HepG2 (cell line): ENCODE results near the gene MYADML2. TPM values are rescaled to one million over a fixed set of nuclear protein-coding genes. Genes with fewer than 3 reads are reported as not detected.
A peak's percentile ranks its signal among the peaks of the same experiment; 100 is the strongest.

ENCODE experiments used
- ELF3 ChIP-seq: IDR thresholded peaks from 2 replicates; pipeline ENCODE4 v1.6.1; 2016; ENCODE audit warnings: missing genetic modification reagents, missing compliant biosample characterization
- FOXA1 ChIP-seq, 2 experiments: fragments of 450-650 bp in 1 of 2; sonication (generic) in 1 of 2; formaldehyde crosslinking in 1 of 2; IDR thresholded peaks; 2 replicates each; pipeline versions ENCODE4 v1.4.0 to v1.6.1; 2016 to 2020; ENCODE audit warnings: missing genetic modification reagents in 1 of 2
- GPN1 ChIP-seq: sonication (generic); formaldehyde crosslinking; IDR thresholded peaks from 2 replicates; pipeline ENCODE4 v1.5.1; 2020; ENCODE audit warnings: missing genetic modification reagents, borderline replicate concordance
- HNF4A ChIP-seq: sonication (generic); formaldehyde crosslinking; IDR thresholded peaks from 2 replicates; pipeline ENCODE4 v1.4.0; 2020; ENCODE audit warnings: missing genetic modification reagents
- IKZF4 ChIP-seq: sonication (generic); formaldehyde crosslinking; IDR thresholded peaks from 2 replicates; pipeline ENCODE4 v1.5.1; 2020; ENCODE audit warnings: borderline replicate concordance, mild to moderate bottlenecking, low read depth, missing genetic modification reagents; ENCODE audit errors: not compliant biosample characterization
- KDM6A ChIP-seq: IDR thresholded peaks from 2 replicates; pipeline ENCODE4 v1.6.1; 2016; ENCODE audit warnings: low read depth
- KLF12 ChIP-seq: sonication (generic); formaldehyde crosslinking; IDR thresholded peaks from 2 replicates; pipeline ENCODE4 v1.4.0; 2020; ENCODE audit warnings: missing genetic modification reagents, borderline replicate concordance
- MATR3 ChIP-seq: sonication (generic); formaldehyde crosslinking; IDR thresholded peaks from 2 replicates; pipeline ENCODE4 v1.4.0; 2020; ENCODE audit warnings: missing genetic modification reagents
- MIER3 ChIP-seq: IDR thresholded peaks from 2 replicates; pipeline ENCODE4 v1.6.1; 2016; ENCODE audit warnings: missing compliant biosample characterization, borderline replicate concordance
- NCOA2 ChIP-seq: sonication (generic); formaldehyde crosslinking; IDR thresholded peaks from 2 replicates; pipeline ENCODE4 v1.8.0; 2022; ENCODE audit warnings: inconsistent platforms
- RFX5 ChIP-seq: IDR thresholded peaks from 2 replicates; pipeline ENCODE4 v1.6.1; 2011; ENCODE audit warnings: low read depth, low read length, improper control_type of control experiment
- TCF12 ChIP-seq, 2 experiments: fragments of 450-650 bp in 1 of 2; sonication (generic) in 1 of 2; formaldehyde crosslinking in 1 of 2; IDR thresholded peaks; 2 replicates each; pipeline versions ENCODE4 v1.6.1 to v1.8.0; 2017 to 2022; ENCODE audit warnings: antibody characterized with exemption in 1 of 2, mild to moderate bottlenecking in 1 of 2, missing genetic modification reagents in 1 of 2, moderate library complexity in 1 of 2
- ZNF496 ChIP-seq: sonication (generic); formaldehyde crosslinking; IDR thresholded peaks from 2 replicates; pipeline ENCODE4 v1.8.1; 2023; ENCODE audit warnings: mild to moderate bottlenecking, moderate library complexity, missing genetic modification reagents; ENCODE audit not compliant: insufficient replicate concordance
- ZNF607 ChIP-seq: sonication (generic); formaldehyde crosslinking; IDR thresholded peaks from 2 replicates; pipeline ENCODE4 v1.5.1; 2020; ENCODE audit warnings: missing genetic modification reagents, mild to moderate bottlenecking, borderline replicate concordance
- ZNF775 ChIP-seq: sonication (generic); formaldehyde crosslinking; IDR thresholded peaks from 2 replicates; pipeline ENCODE4 v1.4.0; 2020; ENCODE audit warnings: missing genetic modification reagents, mild to moderate bottlenecking, moderate library complexity, borderline replicate concordance
- polyA plus RNA-seq, 8 experiments: library from polyadenylated mRNA; depleted of rRNA in 3 of 8; stranded (reverse) in 7 of 8; unstranded in 1 of 8; fragments of >200 nt; fragmentation: Illumina TruSeq in 4 of 8; extraction: Trizol in 4 of 8; gene quantifications; 2 replicates each; pipeline versions ENCODE4 v1.2.1 to v1.2.3, GENCODE V29; 2011 to 2016; ENCODE audit warnings: low read depth in 4 of 8, missing spikeins in 1 of 8, mixed read lengths in 1 of 8; ENCODE audit not compliant: insufficient read depth in 1 of 8
- total RNA-seq, 5 experiments: library from RNA; depleted of rRNA; stranded (reverse); fragments of >200 nt; fragmentation: Illumina TruSeq; extraction: Trizol; gene quantifications; 2 replicates each; pipeline ENCODE4 v1.2.3, GENCODE V29; 2016; ENCODE audit warnings: low read depth in 1 of 5
- TF ChIP-seq, protein P1 (sequence below): sonication (generic); formaldehyde crosslinking; IDR thresholded peaks from 2 replicates; pipeline ENCODE4 v1.4.0; 2020; ENCODE audit warnings: mild to moderate bottlenecking, missing genetic modification reagents
- TF ChIP-seq, protein P2 (sequence below): sonication (generic); formaldehyde crosslinking; IDR thresholded peaks from 2 replicates; pipeline ENCODE4 v1.5.0; 2020; ENCODE audit warnings: mild to moderate bottlenecking, low read depth, missing genetic modification reagents, borderline replicate concordance
- TF ChIP-seq, protein P3 (sequence below): sonication (generic); formaldehyde crosslinking; IDR thresholded peaks from 2 replicates; pipeline ENCODE4 v1.9.0; 2021; ENCODE audit warnings: missing genetic modification reagents, mild to moderate bottlenecking, borderline replicate concordance
- TF ChIP-seq, protein P4 (sequence below): sonication (generic); formaldehyde crosslinking; IDR thresholded peaks from 2 replicates; pipeline ENCODE4 v1.5.0; 2020; ENCODE audit warnings: mild to moderate bottlenecking, missing genetic modification reagents
- TF ChIP-seq, protein P5 (sequence below): sonication (generic); formaldehyde crosslinking; IDR thresholded peaks from 2 replicates; pipeline ENCODE4 v1.4.0; 2020; ENCODE audit warnings: mild to moderate bottlenecking, missing genetic modification reagents

MYADML2 gene
- total and polyA plus RNA-seq, 2 of the 13 experiments (the other 11 are each of a cell fraction or from before 2014, with no cell fraction given) = not detected

DNA sequence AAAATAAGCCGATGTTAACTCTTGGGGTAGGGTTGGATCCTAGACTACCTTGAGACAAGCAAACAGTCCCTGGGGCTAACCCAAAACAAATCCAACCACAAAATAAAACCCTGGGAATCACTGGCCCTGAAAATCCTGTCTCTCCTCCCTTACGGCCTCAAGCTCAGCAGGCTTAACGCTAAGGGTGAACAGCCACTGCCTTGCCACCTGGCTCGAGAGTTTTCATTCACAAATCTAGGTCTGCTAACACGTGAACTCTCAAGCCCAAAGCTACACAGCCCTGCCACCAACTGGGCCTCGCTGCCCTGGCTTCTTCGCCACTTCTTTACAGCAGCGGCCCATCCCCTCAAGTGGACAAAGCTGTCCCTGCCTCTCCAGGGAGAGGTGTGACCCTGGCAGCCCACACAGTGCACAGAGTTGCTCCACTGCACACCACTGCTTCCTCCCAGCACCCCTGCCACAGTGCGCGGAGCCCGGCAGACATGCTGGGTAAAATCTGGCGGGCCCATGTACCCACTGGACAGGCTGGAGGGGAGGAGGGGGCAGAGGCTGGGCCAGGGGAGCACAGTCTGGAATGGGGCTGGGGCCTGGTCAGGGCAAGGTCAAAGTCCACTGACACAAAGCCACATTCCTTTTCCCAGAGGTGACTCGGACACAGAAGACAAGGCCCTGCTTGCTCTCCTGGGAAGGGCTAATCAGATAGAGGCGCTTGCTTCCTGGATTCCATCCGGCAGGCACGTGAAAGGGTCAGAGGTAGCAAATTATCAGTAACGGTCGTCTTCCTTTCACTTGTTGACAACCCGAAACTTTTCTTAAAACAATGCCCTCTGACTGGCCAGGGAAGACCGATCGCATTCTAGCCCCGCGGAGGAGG lies 36.8 kb downstream of the MYADML2 start (continued):
- TF ChIP-seq FOXA1 (IDR thresholded peaks at IDR 0.05) (no peak), FOXA1 (CRISPR knock-in tag; IDR thresholded peaks at IDR 0.05) (peak; percentile 9; the same call in 1 of the 2 replicates), TCF12 (IDR thresholded peaks at IDR 0.05) (no peak), TCF12 (CRISPR knock-in tag; IDR thresholded peaks at IDR 0.05) (peak; percentile 26; the same call in 1 of the 2 replicates), HNF4A (peak; percentile 100), NCOA2 (CRISPR knock-in tag) (peak; percentile 88), IKZF4 (peak; percentile 82), ZNF775 (CRISPR knock-in tag) (peak; percentile 30; the same call in 1 of the 2 replicates), ELF3 (CRISPR knock-in tag) (peak; percentile 93), KLF12 (CRISPR knock-in tag) (peak; percentile 28; the same call in 1 of the 2 replicates), MIER3 (CRISPR knock-in tag) (peak; percentile 71; the same call in 1 of the 2 replicates), ZNF607 (CRISPR knock-in tag) (peak; percentile 55; the same call in 1 of the 2 replicates), RFX5 (peak; percentile 34; the same call in 1 of the 2 replicates), GPN1 (no peak), ZNF496 (CRISPR knock-in tag) (no peak), KDM6A (CRISPR knock-in tag) (peak; percentile 89), MATR3 (CRISPR knock-in tag) (no peak)
- TF ChIP-seq, protein P1, sequence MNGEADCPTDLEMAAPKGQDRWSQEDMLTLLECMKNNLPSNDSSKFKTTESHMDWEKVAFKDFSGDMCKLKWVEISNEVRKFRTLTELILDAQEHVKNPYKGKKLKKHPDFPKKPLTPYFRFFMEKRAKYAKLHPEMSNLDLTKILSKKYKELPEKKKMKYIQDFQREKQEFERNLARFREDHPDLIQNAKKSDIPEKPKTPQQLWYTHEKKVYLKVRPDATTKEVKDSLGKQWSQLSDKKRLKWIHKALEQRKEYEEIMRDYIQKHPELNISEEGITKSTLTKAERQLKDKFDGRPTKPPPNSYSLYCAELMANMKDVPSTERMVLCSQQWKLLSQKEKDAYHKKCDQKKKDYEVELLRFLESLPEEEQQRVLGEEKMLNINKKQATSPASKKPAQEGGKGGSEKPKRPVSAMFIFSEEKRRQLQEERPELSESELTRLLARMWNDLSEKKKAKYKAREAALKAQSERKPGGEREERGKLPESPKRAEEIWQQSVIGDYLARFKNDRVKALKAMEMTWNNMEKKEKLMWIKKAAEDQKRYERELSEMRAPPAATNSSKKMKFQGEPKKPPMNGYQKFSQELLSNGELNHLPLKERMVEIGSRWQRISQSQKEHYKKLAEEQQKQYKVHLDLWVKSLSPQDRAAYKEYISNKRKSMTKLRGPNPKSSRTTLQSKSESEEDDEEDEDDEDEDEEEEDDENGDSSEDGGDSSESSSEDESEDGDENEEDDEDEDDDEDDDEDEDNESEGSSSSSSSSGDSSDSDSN = peak; percentile 85
- TF ChIP-seq, protein P2, sequence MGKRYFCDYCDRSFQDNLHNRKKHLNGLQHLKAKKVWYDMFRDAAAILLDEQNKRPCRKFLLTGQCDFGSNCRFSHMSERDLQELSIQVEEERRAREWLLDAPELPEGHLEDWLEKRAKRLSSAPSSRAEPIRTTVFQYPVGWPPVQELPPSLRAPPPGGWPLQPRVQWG = no peak
- TF ChIP-seq, protein P3, sequence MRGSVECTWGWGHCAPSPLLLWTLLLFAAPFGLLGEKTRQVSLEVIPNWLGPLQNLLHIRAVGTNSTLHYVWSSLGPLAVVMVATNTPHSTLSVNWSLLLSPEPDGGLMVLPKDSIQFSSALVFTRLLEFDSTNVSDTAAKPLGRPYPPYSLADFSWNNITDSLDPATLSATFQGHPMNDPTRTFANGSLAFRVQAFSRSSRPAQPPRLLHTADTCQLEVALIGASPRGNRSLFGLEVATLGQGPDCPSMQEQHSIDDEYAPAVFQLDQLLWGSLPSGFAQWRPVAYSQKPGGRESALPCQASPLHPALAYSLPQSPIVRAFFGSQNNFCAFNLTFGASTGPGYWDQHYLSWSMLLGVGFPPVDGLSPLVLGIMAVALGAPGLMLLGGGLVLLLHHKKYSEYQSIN (CRISPR knock-in tag) = no peak
- TF ChIP-seq, protein P4, sequence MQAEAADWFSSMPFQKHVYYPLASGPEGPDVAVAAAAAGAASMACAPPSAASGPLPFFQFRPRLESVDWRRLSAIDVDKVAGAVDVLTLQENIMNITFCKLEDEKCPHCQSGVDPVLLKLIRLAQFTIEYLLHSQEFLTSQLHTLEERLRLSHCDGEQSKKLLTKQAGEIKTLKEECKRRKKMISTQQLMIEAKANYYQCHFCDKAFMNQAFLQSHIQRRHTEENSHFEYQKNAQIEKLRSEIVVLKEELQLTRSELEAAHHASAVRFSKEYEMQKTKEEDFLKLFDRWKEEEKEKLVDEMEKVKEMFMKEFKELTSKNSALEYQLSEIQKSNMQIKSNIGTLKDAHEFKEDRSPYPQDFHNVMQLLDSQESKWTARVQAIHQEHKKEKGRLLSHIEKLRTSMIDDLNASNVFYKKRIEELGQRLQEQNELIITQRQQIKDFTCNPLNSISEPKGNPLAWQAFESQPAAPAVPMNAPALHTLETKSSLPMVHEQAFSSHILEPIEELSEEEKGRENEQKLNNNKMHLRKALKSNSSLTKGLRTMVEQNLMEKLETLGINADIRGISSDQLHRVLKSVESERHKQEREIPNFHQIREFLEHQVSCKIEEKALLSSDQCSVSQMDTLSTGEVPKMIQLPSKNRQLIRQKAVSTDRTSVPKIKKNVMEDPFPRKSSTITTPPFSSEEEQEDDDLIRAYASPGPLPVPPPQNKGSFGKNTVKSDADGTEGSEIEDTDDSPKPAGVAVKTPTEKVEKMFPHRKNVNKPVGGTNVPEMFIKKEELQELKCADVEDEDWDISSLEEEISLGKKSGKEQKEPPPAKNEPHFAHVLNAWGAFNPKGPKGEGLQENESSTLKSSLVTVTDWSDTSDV (CRISPR knock-in tag) = peak; percentile 27; the same call in 1 of the 2 replicates
- TF ChIP-seq, protein P5, sequence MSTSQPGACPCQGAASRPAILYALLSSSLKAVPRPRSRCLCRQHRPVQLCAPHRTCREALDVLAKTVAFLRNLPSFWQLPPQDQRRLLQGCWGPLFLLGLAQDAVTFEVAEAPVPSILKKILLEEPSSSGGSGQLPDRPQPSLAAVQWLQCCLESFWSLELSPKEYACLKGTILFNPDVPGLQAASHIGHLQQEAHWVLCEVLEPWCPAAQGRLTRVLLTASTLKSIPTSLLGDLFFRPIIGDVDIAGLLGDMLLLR (CRISPR knock-in tag) = 0 out of 2 replicates have a peak, but pooled peaks have one; percentile 61
